ENCODE results near the gene CDH23.

Gene CDH23

GRCh38 chr10:71575934-71576801 lies 179.4 kb downstream of the CDH23 start:
- peaks cover 3% of the 10 kb centered on the region for H3K79me2 ChIP-seq
- peak overlapping the region; percentile 81 for H2AFZ ChIP-seq
- no peaks in the 10 kb centered on the region for H3K27me3 ChIP-seq (ENCODE audit: control insufficient read depth, insufficient read depth, low read length)
- TF ChIP-seq, protein P1, sequence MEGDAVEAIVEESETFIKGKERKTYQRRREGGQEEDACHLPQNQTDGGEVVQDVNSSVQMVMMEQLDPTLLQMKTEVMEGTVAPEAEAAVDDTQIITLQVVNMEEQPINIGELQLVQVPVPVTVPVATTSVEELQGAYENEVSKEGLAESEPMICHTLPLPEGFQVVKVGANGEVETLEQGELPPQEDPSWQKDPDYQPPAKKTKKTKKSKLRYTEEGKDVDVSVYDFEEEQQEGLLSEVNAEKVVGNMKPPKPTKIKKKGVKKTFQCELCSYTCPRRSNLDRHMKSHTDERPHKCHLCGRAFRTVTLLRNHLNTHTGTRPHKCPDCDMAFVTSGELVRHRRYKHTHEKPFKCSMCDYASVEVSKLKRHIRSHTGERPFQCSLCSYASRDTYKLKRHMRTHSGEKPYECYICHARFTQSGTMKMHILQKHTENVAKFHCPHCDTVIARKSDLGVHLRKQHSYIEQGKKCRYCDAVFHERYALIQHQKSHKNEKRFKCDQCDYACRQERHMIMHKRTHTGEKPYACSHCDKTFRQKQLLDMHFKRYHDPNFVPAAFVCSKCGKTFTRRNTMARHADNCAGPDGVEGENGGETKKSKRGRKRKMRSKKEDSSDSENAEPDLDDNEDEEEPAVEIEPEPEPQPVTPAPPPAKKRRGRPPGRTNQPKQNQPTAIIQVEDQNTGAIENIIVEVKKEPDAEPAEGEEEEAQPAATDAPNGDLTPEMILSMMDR (IDR thresholded peaks at IDR 0.05), result no peak
- H3K9me3 ChIP-seq (ENCODE audit: control insufficient read depth, low read length), result no peaks in the 10 kb centered on the region
- H3K36me3 ChIP-seq (ENCODE audit: control insufficient read depth, insufficient read depth, low read length), result no peaks in the 10 kb centered on the region
- peaks cover 37% of the 10 kb centered on the region for H3K4me1 ChIP-seq
- no peak overlapping the region for H3K9ac ChIP-seq
- peak overlapping the region; percentile 22 for H3K27ac ChIP-seq
- H3K4me3 ChIP-seq (ENCODE audit: low read depth, low read length), result no peak overlapping the region
- H3K4me2 ChIP-seq (ENCODE audit: low read length), result no peak overlapping the region

GRCh38 chr10:71576842-71577241 lies 180.1 kb downstream of the CDH23 start:
- Histone ChIP-seq H3K79me2 (peaks cover 3% of the 10 kb centered on the region), H3K4me3 (ENCODE audit: low read depth, low read length) (no peak overlapping the region), H2AFZ (no peak overlapping the region), H3K36me3 (ENCODE audit: control insufficient read depth, insufficient read depth, low read length) (no peaks in the 10 kb centered on the region), H3K27ac (no peak overlapping the region), H3K9me3 (ENCODE audit: control insufficient read depth, low read length) (no peaks in the 10 kb centered on the region), H3K4me1 (peaks cover 44% of the 10 kb centered on the region), H3K4me2 (ENCODE audit: low read length) (no peak overlapping the region), H3K9ac (no peak overlapping the region), H3K27me3 (ENCODE audit: control insufficient read depth, insufficient read depth, low read length) (no peaks in the 10 kb centered on the region)
- TF ChIP-seq, protein P1 (IDR thresholded peaks at IDR 0.05), result no peak

DNA sequence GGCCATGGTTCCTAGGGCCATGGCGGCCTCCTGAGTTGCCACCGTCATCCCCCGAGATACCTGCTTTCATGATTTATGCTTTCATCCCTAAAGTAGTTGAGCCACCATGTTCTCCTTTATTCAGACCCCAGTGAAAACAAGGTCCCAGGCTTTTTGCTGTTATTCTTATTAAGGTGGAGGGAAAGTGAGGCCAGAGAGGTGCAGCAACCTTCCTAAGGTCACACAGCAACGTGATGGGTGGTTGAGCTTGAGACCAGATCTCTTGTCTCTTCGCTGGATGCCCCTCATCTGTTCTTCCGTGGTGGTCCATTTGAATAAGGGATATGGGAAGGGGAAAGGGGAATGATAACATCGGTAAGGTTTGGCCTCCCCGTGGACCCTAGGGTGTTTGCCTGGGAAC lies 180.6 kb downstream of the CDH23 start:
- no peaks in the 10 kb centered on the region for H3K9me3 ChIP-seq (ENCODE audit: control insufficient read depth, low read length)
- H2AFZ ChIP-seq, result no peak overlapping the region
- peaks cover 3% of the 10 kb centered on the region for H3K79me2 ChIP-seq
- no peak overlapping the region for H3K9ac ChIP-seq
- TF ChIP-seq, protein P1 (IDR thresholded peaks at IDR 0.05), result no peak
- no peak overlapping the region for H3K4me3 ChIP-seq (ENCODE audit: low read depth, low read length)
- no peaks in the 10 kb centered on the region for H3K27me3 ChIP-seq (ENCODE audit: control insufficient read depth, insufficient read depth, low read length)
- H3K4me1 ChIP-seq, result peaks cover 48% of the 10 kb centered on the region
- H3K4me2 ChIP-seq (ENCODE audit: low read length), result no peak overlapping the region
- H3K27ac ChIP-seq, result no peak overlapping the region
- no peaks in the 10 kb centered on the region for H3K36me3 ChIP-seq (ENCODE audit: control insufficient read depth, insufficient read depth, low read length)

DNA sequence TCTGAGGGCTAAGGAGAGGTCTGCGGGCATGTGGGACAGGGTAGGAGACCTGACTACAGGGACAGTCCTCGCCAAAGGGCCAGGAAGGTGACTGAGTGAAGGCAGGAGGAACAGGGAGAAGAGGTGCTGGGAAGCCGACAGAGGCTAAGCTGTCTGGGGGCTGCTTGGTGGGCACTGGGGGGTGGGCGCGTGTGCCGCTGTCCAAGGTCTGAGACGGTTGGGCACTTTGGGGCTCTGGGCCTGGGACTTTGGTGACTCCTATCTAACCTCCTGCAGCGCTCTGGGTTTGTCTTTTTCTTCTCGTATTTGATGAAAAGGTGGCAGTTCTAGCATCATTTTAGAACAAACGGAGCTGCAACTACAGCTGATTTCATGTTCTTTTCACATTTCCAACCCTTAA lies 181.3 kb downstream of the CDH23 start:
- Histone ChIP-seq H3K27ac (no peak overlapping the region), H3K4me1 (peaks cover 51% of the 10 kb centered on the region), H3K4me3 (ENCODE audit: low read depth, low read length) (no peak overlapping the region), H3K4me2 (ENCODE audit: low read length) (no peak overlapping the region), H2AFZ (no peak overlapping the region), H3K9ac (no peak overlapping the region), H3K79me2 (peaks cover 3% of the 10 kb centered on the region), H3K9me3 (ENCODE audit: control insufficient read depth, low read length) (no peaks in the 10 kb centered on the region), H3K27me3 (ENCODE audit: control insufficient read depth, insufficient read depth, low read length) (no peaks in the 10 kb centered on the region), H3K36me3 (ENCODE audit: control insufficient read depth, insufficient read depth, low read length) (no peaks in the 10 kb centered on the region)
- TF ChIP-seq, protein P1 (IDR thresholded peaks at IDR 0.05), result no peak

GRCh38 chr10:71579668-71580067 lies 182.9 kb downstream of the CDH23 start:
- H3K4me2 ChIP-seq (ENCODE audit: low read length), result no peak overlapping the region
- no peak overlapping the region for H3K4me3 ChIP-seq (ENCODE audit: low read depth, low read length)
- H3K27me3 ChIP-seq (ENCODE audit: control insufficient read depth, insufficient read depth, low read length), result no peaks in the 10 kb centered on the region
- H2AFZ ChIP-seq, result no peak overlapping the region
- no peak overlapping the region for H3K9ac ChIP-seq
- no peaks in the 10 kb centered on the region for H3K36me3 ChIP-seq (ENCODE audit: control insufficient read depth, insufficient read depth, low read length)
- TF ChIP-seq, protein P1 (IDR thresholded peaks at IDR 0.05), result no peak
- H3K79me2 ChIP-seq, result no peaks in the 10 kb centered on the region
- H3K27ac ChIP-seq, result no peak overlapping the region
- no peaks in the 10 kb centered on the region for H3K9me3 ChIP-seq (ENCODE audit: control insufficient read depth, low read length)
- peaks cover 47% of the 10 kb centered on the region for H3K4me1 ChIP-seq
